GM19025 (cell line): ENCODE data around the gene ARHGEF1.

Source experiments
- ATAC-seq: cut with Tn5 transposase; IDR thresholded peaks from one replicate; pipeline ENCODE4 v1.9.1; 2021; ENCODE audit warnings: mild to moderate bottlenecking, low read depth, moderate library complexity; ENCODE audit not compliant: unreplicated experiment

The ARHGEF1 gene

GRCh38 chr19:41947091-41947490 is 64.1 kb downstream of the ARHGEF1 start:
- ATAC-seq = no peak

GRCh38 chr19:41951686-41952172 is 68.7 kb downstream of the ARHGEF1 start:
- no peak for ATAC-seq

GRCh38 chr19:41955521-41955920 is 72.5 kb downstream of the ARHGEF1 start:
- no peak for ATAC-seq

- no peak for ATAC-seq
These were observed 73.6 kb downstream of the ARHGEF1 start for GRCh38 chr19:41956621-41957020.
